NCI-H446 (cell line): Measurements from ENCODE around the gene ALPK3.
"Not testable (repeated sequence)": the region's sequence is repeated elsewhere in the genome, so short reads cannot be mapped to it uniquely, and the experiment has no call there.

Experiments used
- DNase-seq, 2 experiments: peaks; one replicate each; lab custom pipeline; 2025; lab: John Stamatoyannopoulos, UW

Gene ALPK3

GRCh38 chr15:84874981-84875699 is 58.0 kb downstream of the ALPK3 start:
- DNase-seq = no peak

- DNase-seq = no peak
Measured at GRCh38 chr15:84876269-84876668, 59.1 kb downstream of the ALPK3 start.

- not testable (repeated sequence) for DNase-seq
Measured at GRCh38 chr15:84877701-84878100, 60.5 kb downstream of the ALPK3 start.

GRCh38 chr15:84878504-84878903 is 61.3 kb downstream of the ALPK3 start:
- DNase-seq = peak; percentile 8 to 40

- DNase-seq = no peak
Measured at GRCh38 chr15:84879088-84879780, 62.1 kb downstream of the ALPK3 start.

GRCh38 chr15:84880007-84880406 is 62.9 kb downstream of the ALPK3 start:
- no peak for DNase-seq

GRCh38 chr15:84880822-84881519 is 63.8 kb downstream of the ALPK3 start:
- DNase-seq = no peak

- DNase-seq = no peak
Measured at GRCh38 chr15:84881520-84881830, 64.3 kb downstream of the ALPK3 start.

GRCh38 chr15:84883466-84883865 is 66.3 kb downstream of the ALPK3 start:
- DNase-seq = no peak

- DNase-seq = no peak
Measured at GRCh38 chr15:84883916-84884781, 67.0 kb downstream of the ALPK3 start, which contains the start of gene SLC28A1. TSS of gene SLC28A1 (plus strand) at chr15:84884662. CDS start at chr15:84887761, 3,099 bp downstream.

- no peak for DNase-seq
Measured at GRCh38 chr15:84885801-84886200, 68.6 kb downstream of the ALPK3 start.

GRCh38 chr15:84886211-84886983 is 69.2 kb downstream of the ALPK3 start:
- no peak for DNase-seq

GRCh38 chr15:84886984-84887299 is 69.8 kb downstream of the ALPK3 start:
- DNase-seq = no peak

GRCh38 chr15:84887938-84888337 is 70.8 kb downstream of the ALPK3 start:
- no peak for DNase-seq

- DNase-seq = no peak
Measured at GRCh38 chr15:84888639-84889038, 71.5 kb downstream of the ALPK3 start.

- DNase-seq = no peak
Measured at GRCh38 chr15:84889313-84889990, 72.3 kb downstream of the ALPK3 start.

GRCh38 chr15:84889991-84890669 is 73.0 kb downstream of the ALPK3 start:
- DNase-seq = no peak

- DNase-seq = no peak
Measured at GRCh38 chr15:84890670-84891162, 73.6 kb downstream of the ALPK3 start.

GRCh38 chr15:84891339-84891738 is 74.2 kb downstream of the ALPK3 start:
- DNase-seq = no peak

GRCh38 chr15:84892786-84893307 is 75.7 kb downstream of the ALPK3 start:
- no peak for DNase-seq
